NCI-H1417 (cell line): ENCODE results near the gene MUC13.

Experiments used
- DNase-seq, 3 experiments: peaks; one replicate each; lab custom pipeline; 2025; lab: John Stamatoyannopoulos, UW

Gene MUC13

DNA sequence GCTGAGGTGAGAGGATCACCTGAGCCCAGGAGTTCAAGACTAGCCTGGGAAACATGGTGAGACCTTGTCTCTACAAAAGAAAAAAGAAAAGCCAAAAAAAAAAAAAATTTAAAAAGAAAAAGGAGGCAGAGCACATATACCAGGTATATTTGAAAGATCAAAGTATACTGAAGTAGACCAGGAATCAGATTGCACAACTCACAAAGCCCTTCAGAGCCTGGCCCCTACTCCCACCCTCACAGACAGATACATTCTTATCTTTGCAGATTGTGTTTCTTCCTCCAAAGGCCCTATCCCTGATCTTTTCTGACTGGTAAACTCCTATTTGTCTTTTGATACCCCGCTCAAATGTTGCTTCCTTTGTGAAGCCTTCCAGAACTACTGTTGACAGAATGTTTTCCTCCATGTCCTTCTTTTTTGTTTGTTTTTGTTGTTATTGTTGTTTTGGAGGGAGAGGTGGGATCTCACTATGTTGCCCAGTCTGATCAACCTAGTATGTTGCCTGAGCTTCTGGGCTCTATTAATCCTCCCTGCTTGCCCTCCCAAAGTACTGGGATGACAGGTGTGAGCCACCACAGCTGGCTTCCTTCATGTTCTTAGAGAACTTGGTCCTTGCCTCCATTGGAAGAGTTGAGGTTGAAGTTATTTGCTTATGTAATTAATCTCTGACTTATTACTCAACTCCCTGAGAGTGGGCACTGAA is 37.6 kb downstream of the MUC13 start:
- no peak for DNase-seq

GRCh38 chr3:124895756-124896155 is 38.8 kb downstream of the MUC13 start:
- DNase-seq, result no peak

DNA sequence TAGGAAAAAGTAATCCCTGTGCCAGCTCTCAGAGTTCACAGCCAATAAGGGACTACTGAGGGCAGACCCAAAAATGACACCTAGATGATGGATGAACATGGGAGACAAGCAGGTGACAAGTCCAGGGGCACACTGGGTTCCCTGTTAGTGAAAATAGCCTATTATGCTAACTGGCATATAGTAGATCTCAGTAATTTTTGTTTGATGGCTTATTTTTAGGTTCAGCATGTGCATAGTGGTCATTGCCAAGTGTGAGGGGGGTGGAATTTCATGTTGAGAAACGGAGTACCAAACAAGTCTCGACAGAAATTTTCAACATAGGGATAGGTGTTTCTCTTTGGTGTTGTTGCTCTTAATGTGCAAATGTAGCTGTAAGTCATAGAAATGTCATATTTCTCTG is 41.0 kb downstream of the MUC13 start:
- no peak for DNase-seq

DNA sequence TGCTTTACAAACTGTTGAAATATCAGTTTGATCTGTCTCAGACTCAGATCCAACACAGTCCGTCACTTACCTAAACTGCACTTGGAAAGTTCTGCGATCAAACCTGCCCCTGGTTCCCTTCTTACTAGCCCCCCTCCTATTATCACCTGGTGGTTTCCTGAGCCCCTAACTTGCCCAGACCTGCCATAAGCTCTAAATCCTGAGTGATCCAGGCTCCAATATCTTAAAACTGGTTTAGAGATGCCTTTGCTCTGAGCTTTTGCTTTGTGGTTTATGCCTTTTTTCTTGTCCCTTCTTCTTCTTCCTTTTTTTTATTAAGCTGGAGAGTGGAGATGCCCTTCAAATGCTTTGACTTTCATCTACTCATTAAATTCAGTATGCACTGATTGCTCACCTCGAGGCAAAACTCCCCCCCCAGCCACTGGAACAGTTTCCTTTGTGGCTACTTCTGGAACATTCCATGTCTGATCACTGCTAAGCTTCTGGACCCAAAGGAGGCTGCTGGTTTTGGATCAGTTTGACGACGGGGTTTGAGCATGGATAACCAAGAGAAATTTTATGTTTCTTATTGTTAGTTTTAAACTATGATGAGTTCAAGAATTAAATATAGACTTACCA is 43.9 kb downstream of the MUC13 start:
- DNase-seq, result no peak

DNA sequence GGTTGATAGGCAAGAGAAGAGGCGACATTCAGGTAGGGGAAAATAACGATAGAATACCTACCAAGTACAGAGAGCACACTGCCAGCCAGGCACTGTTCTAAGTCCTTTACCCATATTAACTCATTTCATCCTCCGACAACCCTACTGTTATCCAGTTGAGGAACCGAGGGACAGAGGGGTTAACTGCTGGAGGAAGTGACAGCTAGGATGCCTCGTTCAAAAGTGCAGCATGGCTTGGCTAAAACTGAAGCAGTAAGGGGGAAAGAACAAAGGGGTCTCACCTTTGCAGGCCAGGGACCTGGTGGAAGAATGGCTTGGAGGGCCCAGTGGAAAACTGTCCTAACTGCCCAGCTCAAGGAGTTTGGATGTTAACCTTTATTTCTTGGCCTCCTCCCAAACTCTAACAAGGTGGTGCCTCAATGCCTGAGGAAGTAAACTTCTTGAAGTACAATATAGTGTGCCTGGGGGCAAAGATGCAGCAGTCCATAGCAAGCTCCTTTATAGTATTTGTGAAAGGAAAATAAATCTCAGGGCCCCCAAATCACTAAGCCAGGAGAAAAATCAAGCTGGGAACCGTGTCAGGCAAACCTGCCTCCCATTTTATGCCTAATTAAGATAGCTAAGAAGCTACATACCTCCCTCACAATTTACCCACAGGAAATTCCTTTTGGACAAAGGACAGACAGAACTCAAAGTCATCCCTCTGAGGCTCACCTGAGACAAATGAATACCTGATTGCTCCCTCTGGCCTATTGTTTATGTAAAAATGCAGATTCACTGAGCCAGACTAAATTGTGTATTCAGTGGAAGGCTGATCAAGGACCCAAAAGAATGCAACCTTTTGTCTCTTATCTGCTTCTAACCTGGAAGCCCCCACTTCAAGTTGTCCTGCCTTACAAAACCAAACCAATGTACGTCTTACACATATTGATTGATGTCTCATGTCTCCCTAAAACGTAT is 45.8 kb downstream of the MUC13 start:
- DNase-seq, result no peak

DNA sequence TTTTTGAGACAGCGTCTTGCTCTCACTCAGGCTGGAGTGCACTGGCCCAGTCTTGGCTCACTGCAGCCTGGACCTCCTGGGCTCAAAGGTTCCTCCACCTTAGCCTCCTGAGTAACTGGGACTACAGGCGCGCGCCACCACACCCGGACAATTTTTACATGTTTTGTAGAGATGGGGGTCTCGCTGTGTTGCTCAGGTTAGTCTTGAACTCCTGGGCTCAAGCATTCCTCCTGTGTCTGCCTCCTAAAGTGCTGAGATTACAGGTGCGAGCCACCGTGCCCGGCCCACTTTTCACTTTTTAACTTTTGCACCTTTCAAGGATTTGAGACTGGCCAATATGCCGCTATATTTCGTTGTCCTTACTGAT is 46.6 kb downstream of the MUC13 start:
- no peak for DNase-seq

DNA sequence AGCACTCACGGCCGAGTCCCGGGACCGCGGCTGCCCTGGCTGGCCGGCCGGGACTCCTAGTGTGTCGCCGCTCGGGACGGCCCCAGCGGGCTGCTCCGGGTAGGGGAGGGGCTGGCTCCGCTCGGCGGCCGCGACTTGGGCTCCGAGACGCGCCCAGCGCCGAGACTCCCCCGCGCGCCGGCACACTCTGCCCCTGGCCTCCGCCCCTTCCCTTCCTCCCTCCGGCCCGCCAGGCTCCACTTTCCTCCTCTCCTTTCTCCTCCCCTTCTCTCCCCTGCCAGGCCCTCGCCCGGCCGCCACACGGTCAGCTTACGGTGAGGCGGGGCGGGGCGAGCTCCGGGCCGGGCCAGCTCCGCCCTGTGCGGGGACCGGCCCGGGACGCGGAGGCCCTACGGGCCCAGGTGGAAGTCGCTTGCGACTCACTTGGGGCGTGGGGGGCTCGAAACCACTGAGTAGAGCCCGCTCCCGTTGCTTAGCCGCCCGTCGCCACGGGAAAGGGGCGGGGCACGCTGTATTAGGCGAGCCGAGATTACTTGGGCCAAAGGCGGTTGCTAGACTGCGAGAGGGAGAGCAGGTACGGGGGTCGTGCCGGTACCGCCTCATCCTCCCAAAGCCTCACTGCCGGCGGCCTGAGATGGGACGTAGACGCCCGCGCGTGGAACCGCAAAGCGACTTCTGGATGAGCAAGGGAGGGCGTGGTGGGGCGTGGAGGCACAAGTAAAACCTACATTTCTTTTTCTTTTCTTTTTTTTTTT is 47.2 kb downstream of the MUC13 start, which contains the start of gene ITGB5:
Gene ITGB5 (minus strand): TSS at position 189 of the 755 bp plus-strand sequence. CDS start 365 bp downstream, outside the sequence.
- DNase-seq, result peak in 1 of 3 experiments; percentile 20

DNA sequence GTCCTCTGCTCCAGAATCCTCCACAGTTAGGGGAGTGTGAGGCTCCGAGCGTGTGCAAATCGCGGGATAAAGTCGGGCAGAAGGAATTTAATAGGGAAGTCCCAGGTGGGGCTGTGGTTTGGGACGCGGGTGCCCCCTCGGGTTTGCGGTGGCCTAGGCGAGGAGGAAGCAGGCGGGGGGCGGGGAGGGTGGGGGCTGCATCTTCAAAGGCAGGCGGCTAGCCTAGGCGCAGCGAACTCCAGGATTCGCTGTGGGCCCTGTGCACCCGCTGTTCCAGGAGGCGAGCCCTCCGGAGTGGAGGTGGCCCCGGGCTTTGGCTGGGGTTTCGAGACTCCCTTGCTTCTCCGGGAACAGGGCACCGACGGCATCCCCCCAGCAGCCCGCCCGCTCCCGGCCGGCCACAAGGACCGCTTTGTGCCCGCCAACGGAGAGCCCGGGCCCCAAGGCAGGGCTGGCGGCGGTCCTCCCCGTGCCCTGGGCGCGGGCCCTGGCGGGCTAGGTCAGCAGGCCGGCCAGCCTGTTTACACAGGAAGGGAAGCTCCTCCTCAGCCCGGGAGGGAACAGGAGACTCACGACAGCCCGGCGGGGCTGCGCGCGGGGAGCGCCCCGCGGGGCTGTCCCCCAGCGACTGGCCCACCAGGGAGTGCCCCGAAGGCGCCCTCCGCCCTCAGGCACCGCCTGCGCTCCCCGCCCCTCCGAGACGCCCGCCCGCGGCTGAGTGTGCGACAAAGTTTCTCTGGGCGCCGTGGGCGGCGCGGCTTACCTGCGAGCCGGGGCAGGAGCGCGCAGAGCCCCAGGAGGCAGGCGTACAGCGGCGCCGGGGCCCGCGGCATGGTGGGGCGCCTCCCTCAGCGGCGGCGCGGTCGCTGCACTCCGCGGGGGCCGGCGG is 48.1 kb downstream of the MUC13 start:
- DNase-seq, result peak; percentile 2 to 61 (median 57)

- DNase-seq, result peak; percentile 18 to 46 (median 28)
Observed at GRCh38 chr3:124885466-124886167, 48.9 kb downstream of the MUC13 start.

DNA sequence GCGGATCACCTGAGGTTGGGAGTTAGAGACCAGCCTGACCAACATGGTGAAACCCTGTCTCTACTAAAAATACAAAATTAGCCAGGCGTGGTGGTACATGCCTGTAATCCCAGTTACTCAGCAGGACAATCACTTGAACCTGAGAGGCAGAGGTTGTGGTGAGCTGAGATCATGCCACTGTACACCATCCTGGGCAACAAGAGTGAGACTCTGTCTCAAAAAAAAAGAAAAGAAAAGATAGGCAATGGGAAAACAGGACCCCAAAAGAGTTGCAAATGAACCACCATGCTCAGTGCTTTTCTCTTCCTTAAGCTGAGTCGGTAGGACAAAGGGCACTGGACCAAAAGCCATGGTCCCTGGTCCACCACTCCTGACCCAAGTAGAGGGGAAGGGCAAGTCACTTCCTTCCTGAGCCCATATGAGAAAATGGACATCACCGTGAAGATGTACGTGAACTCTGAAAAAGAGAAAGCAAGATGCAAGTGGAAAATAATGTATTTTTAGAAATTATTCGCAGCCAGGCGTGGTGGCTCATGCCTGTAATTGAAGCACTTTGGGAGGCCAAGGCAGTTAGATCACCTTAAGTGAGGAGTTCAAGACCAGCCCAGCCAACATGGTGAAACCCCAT is 50.0 kb downstream of the MUC13 start:
- no peak for DNase-seq

- no peak for DNase-seq
Observed at GRCh38 chr3:124883766-124884473, 50.6 kb downstream of the MUC13 start.

GRCh38 chr3:124882816-124883747 is 51.5 kb downstream of the MUC13 start:
- no peak for DNase-seq

GRCh38 chr3:124881976-124882697 is 52.4 kb downstream of the MUC13 start:
- no peak for DNase-seq

GRCh38 chr3:124879337-124879680 is 55.2 kb downstream of the MUC13 start:
- DNase-seq, result no peak

GRCh38 chr3:124878561-124879336 is 55.8 kb downstream of the MUC13 start:
- DNase-seq, result no peak

DNA sequence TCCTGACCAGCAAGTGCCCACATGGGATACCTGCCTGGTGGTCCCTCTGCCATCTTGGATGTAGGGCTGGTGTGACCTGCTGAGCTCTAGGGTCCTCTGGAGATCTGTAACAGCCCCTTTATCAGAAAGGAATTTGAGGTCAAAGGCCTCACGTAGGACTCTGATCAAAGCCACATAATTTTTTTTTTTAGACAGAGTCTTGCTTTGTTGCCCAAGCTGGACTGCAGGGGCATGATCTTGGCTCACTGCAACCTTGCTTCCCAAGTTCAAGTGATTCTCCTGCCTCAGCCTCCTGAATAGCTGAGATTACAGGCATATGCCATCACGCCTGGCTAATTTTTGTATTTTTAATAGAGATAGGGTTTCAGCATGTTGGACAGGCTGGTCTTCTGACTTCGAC is 56.9 kb downstream of the MUC13 start:
- no peak for DNase-seq
